HUES6 (cell line): Measurements from ENCODE around the gene TEPSIN.
"Not testable (repeated sequence)": the region's sequence is repeated elsewhere in the genome, so short reads cannot be mapped to it uniquely, and the experiment has no call there.

Experiments used
- H3K27ac ChIP-seq: 2 replicates; pipeline ENCODE4 v1.7.0; 2013; ENCODE audit warnings: low read depth, mild to moderate bottlenecking, low read length, inconsistent platforms
- H3K27me3 ChIP-seq: 2 replicates; pipeline ENCODE4 v1.6.1; 2013; ENCODE audit warnings: low read length; ENCODE audit not compliant: control insufficient read depth, insufficient read depth
- H3K36me3 ChIP-seq: 2 replicates; pipeline ENCODE4 v1.6.1; 2013; ENCODE audit warnings: low read length; ENCODE audit not compliant: control insufficient read depth, insufficient read depth
- H3K4me1 ChIP-seq: 2 replicates; pipeline ENCODE4 v1.6.1; 2013; ENCODE audit warnings: low read length; ENCODE audit not compliant: control insufficient read depth, insufficient read depth
- H3K4me3 ChIP-seq: 2 replicates; pipeline ENCODE4 v1.5.1; 2013; ENCODE audit warnings: low read depth, low read length
- H3K9ac ChIP-seq: one replicate; pipeline ENCODE4 v1.6.1; 2013; ENCODE audit warnings: mild to moderate bottlenecking, low read length
- H3K9me3 ChIP-seq: 2 replicates; pipeline ENCODE4 v1.6.1; 2013; ENCODE audit warnings: low read depth, low read length; ENCODE audit not compliant: control insufficient read depth, insufficient read depth

Gene TEPSIN

DNA sequence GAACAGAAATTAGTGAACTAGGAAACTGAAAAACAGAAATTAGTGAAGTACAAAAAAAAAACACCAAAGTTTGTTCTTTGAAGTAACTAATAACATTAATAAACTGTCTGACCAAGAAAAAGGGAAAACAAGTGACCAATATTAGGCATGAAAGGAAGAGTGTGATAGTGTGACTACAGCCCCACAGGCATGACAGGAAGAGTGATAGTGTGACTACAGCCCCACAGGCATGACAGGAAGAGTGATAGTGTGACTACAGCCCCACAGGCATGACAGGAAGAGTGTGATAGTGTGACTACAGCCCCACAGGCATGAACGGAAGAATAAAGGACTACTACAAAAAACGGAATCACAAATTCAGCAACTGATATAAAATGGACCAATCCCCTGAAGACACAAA, 11.2 kb downstream of the TEPSIN start:
- not testable (repeated sequence) for H3K27ac ChIP-seq, H3K4me1 ChIP-seq, H3K27me3 ChIP-seq, H3K9ac ChIP-seq, H3K9me3 ChIP-seq, H3K4me3 ChIP-seq
- H3K36me3 ChIP-seq: peaks cover 26% of the 10 kb centered on the region

DNA sequence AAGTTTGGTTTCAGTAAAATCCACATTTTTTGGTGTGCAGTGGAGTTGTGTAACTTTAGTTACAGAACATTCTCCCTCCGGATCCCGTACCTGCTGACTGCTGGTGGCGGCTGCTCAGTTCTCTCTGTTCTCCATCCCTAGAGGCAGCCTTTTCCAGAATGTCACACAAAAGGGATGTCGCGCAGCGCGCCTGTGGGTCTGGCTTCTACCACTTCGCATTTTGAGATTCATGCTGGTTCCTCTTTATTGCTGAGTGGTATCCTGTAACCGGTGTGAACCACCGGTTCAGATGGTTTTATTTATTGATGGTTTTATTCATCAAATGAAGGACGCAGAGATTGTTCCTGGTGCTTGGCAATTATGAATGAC, 15.1 kb downstream of the TEPSIN start:
- H3K36me3 ChIP-seq: peaks cover 6% of the 10 kb centered on the region
- H3K9me3 ChIP-seq: peaks cover 3% of the 10 kb centered on the region; the same call in 1 of the 2 replicates
- peak overlapping the region; percentile 64 for H3K9ac ChIP-seq
- H3K27me3 ChIP-seq: 0 out of 2 replicates have a peak, but pooled peaks cover 7% of the 10 kb centered on the region
- peak overlapping the region; percentile 60 for H3K4me3 ChIP-seq
- peaks cover 15% of the 10 kb centered on the region for H3K4me1 ChIP-seq
- H3K27ac ChIP-seq: 0 out of 2 replicates have a peak overlapping the region, but pooled peaks have one; percentile 31

DNA sequence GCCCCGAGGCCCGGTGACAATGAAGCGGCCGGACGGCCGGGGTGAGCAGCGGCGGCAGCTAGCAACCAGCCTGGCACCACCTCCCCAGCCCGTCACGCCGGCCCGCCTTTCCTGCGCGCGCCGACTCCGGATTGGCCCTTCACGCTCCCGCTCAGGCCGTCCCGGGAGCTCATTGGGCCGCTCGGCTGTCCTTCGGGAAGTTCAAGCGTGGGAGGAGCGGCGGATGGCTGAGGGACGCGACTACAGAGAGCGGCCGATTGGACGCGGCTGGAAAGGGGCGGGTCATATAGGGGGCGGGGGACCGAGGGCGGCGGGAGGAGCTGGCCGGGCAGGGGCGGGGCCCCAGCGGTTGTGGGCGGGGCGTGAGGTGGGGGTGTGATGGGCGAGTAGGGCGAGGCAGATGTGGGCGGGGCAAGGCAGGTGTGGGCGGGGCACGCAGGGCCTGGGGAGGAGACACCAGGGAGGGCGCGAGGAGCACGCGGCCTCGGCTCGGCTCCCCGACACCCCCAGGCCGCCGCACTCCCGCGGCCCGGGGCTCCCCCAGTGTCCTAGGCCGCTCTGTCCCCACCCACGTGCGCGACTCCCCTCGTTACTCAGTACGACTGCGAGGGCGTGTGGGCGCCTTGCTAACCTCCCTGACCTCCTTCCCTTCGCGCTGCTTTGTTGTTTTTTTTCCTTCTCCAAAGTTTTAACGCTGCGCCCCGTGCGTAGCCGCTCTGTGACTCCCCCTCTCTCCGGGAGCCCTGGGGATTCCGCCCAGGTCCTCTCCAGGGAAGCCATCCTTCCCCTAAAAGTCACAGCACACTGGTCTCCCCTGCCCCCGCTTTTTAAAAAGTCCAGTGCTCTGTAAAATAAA, 15.7 kb downstream of the TEPSIN start, which contains the start of gene CEP131:
TSS of gene CEP131 (minus strand) at position 60 of the 856 bp plus-strand sequence. CDS start 2,909 bp downstream, outside the sequence.
- Histone ChIP-seq H3K27me3 (0 out of 2 replicates have a peak, but pooled peaks cover 7% of the 10 kb centered on the region), H3K9ac (peak within 1 kb of the TSS; percentile 64), H3K27ac (peak within 1 kb of the TSS; percentile 31; the same call in 1 of the 2 replicates), H3K4me1 (peaks cover 15% of the 10 kb centered on the region), H3K36me3 (peaks cover 6% of the 10 kb centered on the region), H3K9me3 (peaks cover 3% of the 10 kb centered on the region; the same call in 1 of the 2 replicates), H3K4me3 (peak within 1 kb of the TSS; percentile 91)

DNA sequence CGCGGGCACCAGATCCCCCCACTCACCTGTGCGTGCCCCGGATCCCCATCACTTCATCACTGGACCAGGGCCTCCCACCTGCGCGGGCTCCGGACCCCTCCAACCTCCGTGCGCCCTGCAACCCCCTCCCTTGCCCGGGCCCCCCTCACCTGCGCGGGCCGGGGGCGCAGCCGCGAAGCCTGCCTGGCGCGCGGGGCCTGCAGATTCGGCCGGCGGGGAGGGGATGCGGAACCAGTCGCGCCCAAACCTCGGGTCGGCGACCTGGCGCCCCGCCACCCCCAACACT, 16.3 kb downstream of the TEPSIN start:
- H3K36me3 ChIP-seq: peaks cover 7% of the 10 kb centered on the region
- peak overlapping the region; percentile 91 for H3K4me3 ChIP-seq
- 0 out of 2 replicates have a peak, but pooled peaks cover 7% of the 10 kb centered on the region for H3K27me3 ChIP-seq
- peaks cover 15% of the 10 kb centered on the region for H3K4me1 ChIP-seq
- H3K9ac ChIP-seq: no peak overlapping the region
- H3K27ac ChIP-seq: no peak overlapping the region
- H3K9me3 ChIP-seq: peaks cover 3% of the 10 kb centered on the region; the same call in 1 of the 2 replicates

DNA sequence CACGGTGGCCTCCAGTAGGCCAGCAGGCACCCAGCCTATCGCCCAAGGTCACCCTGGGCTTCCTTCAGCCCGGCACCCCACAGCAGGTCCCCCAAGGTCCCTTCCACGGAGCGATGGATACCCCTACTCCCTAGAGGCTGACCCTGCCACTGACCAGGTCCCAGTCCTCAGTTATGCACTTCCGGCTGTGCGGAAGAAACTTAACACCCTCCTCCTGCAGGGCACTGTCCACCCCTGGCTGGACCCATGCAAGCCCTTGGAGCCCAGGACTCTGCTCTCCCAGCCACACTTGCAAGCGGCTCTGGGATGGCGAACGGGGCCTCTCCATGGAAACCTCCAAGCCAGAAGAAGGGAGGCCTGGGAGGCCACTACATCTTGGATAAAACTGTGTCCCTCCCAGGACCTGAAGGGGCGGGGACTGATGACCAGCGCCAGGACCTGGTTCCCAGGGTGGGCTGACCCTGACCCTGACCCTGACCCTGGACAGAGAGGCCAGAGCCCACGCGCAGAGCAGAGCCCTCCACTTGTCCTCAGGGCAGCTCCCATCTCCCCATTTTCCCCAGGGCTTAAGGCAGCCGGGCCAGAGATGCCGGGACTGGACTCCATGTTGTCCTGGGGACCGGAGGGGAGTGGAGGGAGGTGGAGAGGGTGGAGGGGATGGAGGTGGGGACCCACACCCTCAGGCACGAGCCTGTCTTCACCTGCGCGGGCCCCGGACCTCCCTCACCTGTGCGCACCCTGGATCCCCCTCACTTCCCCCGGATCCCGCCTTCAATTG, 16.8 kb downstream of the TEPSIN start:
- Histone ChIP-seq H3K4me1 (peaks cover 15% of the 10 kb centered on the region), H3K27me3 (0 out of 2 replicates have a peak, but pooled peaks cover 7% of the 10 kb centered on the region), H3K4me3 (peak overlapping the region; percentile 91), H3K9me3 (peaks cover 2% of the 10 kb centered on the region; the same call in 1 of the 2 replicates), H3K27ac (no peak overlapping the region), H3K9ac (peak overlapping the region; percentile 1), H3K36me3 (peaks cover 12% of the 10 kb centered on the region)

DNA sequence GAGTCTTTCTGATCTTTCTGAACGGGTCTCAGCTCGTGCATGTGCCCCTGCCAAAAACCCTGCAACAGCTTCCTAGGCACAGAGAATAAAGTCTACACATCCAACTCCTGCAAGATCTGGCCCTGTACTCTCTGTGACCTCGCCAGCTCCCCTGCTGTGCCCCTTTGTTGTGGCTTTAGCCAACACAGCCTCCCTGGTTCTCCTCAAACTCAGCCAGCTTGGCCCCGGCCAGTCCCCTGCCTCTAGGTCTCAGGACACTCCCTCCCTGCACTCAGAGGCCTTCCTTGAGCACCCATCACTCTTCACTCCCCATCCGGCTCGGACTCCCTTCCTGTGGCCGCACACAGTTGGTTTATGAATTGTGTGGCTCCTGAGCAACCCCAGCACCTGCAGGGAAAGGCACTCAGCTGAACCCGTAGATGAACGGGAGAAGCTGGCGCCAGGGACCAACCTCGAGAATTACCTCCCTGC, 17.4 kb downstream of the TEPSIN start:
- peak overlapping the region; percentile 91 for H3K4me3 ChIP-seq
- H3K4me1 ChIP-seq: peaks cover 15% of the 10 kb centered on the region
- H3K27me3 ChIP-seq: 0 out of 2 replicates have a peak, but pooled peaks cover 7% of the 10 kb centered on the region
- H3K27ac ChIP-seq: no peak overlapping the region
- no peaks in the 10 kb centered on the region for H3K9me3 ChIP-seq
- H3K36me3 ChIP-seq: peaks cover 18% of the 10 kb centered on the region
- no peak overlapping the region for H3K9ac ChIP-seq

DNA sequence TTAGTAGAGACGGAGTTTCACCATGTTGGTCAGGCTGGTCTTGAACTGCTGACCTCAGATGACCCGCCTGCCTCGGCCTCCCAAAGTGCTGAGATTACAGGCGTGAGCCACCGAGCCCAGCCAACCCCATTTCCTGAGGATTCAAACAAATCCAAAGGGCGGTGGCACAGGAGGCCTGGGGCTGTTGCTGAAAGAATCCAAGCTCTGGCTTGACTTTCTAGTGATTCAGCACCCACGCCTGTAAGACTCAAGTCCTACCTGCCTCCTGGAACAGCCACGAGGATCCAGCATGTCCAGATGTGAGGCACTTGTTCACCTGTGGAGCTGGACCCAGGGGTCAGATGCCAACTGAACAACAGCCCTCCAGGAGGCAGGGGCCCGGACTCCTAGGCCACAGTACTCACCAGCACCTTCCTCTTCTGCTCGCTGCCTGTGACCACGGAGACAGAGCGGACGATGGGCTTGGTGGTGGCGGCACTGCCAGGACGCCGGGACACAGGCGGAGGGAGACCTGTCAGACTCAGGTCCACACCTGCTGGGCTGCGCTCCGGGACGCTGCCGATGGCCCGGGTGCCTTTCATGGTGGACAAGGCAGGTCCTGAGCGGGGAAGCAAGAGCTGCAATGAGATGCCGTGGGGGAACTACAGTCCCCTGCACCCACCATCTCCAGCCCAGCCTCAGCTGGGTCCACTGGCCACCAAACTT, 19.2 kb downstream of the TEPSIN start:
- Histone ChIP-seq H3K4me3 (no peak overlapping the region), H3K36me3 (peaks cover 19% of the 10 kb centered on the region)

DNA sequence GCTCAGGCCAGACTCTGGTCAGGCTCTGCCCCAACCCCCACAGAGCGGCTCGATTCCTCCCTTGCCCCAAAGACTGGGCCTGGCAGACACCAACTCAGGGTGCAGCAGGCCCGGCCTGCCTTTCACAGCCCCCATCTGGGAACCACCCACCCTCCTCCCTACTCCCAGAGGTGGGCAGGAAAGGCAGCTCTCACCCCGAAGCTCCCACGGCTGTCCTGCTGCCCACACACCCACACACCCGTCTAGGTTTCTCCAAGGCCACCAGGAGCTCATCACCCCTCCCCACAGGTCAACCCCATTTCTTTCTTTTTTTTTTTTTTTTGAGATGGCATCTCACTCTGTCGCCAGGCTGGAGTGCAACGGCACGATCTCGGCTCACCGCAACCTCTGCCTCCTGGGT, 19.9 kb downstream of the TEPSIN start:
- Histone ChIP-seq H3K27ac (no peak overlapping the region), H3K4me3 (no peak overlapping the region), H3K27me3 (0 out of 2 replicates have a peak, but pooled peaks cover 4% of the 10 kb centered on the region), H3K9me3 (no peaks in the 10 kb centered on the region), H3K36me3 (peaks cover 19% of the 10 kb centered on the region), H3K4me1 (peaks cover 15% of the 10 kb centered on the region), H3K9ac (no peak overlapping the region)

More for the DNA sequence above, 19.2 kb downstream of the TEPSIN start:
- H3K27me3 ChIP-seq: 0 out of 2 replicates have a peak, but pooled peaks cover 7% of the 10 kb centered on the region
- no peak overlapping the region for H3K9ac ChIP-seq
- H3K4me1 ChIP-seq: peaks cover 15% of the 10 kb centered on the region
- H3K9me3 ChIP-seq: no peaks in the 10 kb centered on the region
- no peak overlapping the region for H3K27ac ChIP-seq

DNA sequence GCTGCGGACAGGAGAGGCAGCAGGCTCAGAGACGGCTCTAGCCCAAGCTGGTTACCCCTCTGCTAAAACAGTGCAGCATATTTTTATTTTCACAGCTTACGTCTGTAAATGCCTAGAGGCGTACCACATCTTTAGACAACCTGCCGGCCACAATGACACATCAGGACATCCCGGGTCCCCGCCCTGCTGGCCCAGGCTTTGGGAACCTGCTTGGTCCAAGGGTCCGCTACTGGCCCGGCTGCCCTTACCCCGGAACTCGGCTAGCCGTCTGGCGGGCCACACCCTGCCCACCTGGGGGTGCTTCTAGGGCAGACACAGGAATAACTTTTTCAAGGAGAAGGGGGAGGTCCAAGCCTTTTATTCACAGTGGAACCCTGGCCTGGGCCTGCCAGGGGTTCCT, 20.4 kb downstream of the TEPSIN start:
- peaks cover 19% of the 10 kb centered on the region for H3K36me3 ChIP-seq
- H3K9ac ChIP-seq: no peak overlapping the region
- H3K27me3 ChIP-seq: no peaks in the 10 kb centered on the region
- no peaks in the 10 kb centered on the region for H3K9me3 ChIP-seq
- no peak overlapping the region for H3K4me3 ChIP-seq
- H3K4me1 ChIP-seq: peaks cover 10% of the 10 kb centered on the region
- H3K27ac ChIP-seq: no peak overlapping the region

DNA sequence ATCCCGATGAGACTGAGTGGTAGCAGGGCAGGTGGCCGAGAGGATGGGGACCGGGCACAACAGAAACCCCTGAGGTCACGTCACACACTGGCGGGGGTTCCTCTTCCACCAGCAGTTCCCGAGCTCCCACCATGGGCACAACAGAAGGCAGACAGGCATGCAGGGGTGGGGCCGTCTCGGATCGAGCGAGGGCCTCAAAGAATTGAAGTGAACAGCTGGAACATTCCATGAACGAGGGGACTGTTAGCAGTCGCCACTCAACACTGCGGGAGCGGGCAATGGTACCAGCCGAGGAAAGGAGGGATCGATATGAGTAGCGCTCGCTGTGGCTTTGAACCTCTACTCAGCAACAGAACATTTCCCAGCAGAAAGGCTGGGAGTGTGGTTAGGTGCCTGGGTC, 21.4 kb downstream of the TEPSIN start:
- Histone ChIP-seq H3K4me1 (peaks cover 10% of the 10 kb centered on the region), H3K9ac (no peak overlapping the region), H3K27me3 (no peaks in the 10 kb centered on the region), H3K36me3 (peaks cover 19% of the 10 kb centered on the region), H3K9me3 (no peaks in the 10 kb centered on the region), H3K27ac (no peak overlapping the region), H3K4me3 (no peak overlapping the region)
